Hematopoietic multipotent progenitor cell (in vitro differentiated cells): ENCODE measurements around the gene COL13A1. TPM values are rescaled to one million over a fixed set of nuclear protein-coding genes. Genes with fewer than 3 reads are reported as not detected.

Experiments used
- DNase-seq, 3 donors: peaks; one replicate each; pipeline ENCODE4 v3.0.0-alpha.2; 2011 to 2015; ENCODE audit warnings: low read depth in 2 of 3, low spot score in 2 of 3
- total RNA-seq: library from RNA; depleted of rRNA; stranded (reverse); fragments of >200 nt; gene quantifications from one replicate; pipeline ENCODE4 v1.2.3, GENCODE V29; 2012

Gene COL13A1
- total RNA-seq, 1 donor: under 0.01 TPM

- DNase-seq: peak in 2 of 3 donors; percentile 11 to 38
These were observed 100.2 kb downstream of the COL13A1 start for GRCh38 chr10:69901628-69902505.

GRCh38 chr10:69902835-69903535 is 101.3 kb downstream of the COL13A1 start:
- DNase-seq: no peak

DNA sequence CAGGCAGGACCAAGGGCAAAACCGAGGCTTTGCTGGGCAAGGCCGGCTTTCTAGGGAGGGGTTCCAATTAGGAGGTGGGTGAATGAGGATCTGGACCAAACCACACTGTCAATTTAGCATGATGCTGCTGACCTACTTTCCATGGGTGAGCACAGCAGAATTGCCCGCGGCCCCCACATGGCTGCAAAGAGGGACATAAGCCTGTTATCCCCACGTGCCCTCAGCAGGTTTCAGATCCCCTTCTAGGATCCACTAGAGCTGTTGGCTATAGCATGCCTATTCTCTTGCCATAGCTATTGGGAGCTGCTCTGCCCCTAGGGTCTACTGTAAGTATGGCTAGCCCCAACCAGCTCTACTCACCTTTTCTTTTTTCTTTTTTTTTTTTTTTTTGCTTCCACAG is 102.8 kb downstream of the COL13A1 start:
- DNase-seq: no peak

- DNase-seq: no peak
These were observed 104.7 kb downstream of the COL13A1 start for GRCh38 chr10:69906425-69906824.

DNA sequence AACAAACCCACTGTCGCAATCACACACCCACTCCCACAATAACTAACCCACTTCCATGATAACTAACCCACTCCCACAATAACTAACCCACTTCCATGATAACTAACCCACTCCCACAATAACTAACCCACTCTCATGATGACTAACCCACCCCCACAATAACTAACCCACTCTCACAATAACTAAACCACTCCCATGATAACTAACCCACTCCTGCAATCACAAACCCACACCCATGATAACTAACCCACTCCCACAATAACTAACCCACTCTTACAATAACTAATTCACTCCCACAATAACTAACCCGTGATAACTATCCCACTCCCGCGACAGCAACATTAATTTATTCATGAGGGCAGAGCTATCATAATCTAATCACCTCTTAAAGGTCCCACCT is 105.8 kb downstream of the COL13A1 start:
- DNase-seq: no peak

GRCh38 chr10:69908124-69908523 is 106.4 kb downstream of the COL13A1 start:
- no peak for DNase-seq

- no peak for DNase-seq
These were observed 108.9 kb downstream of the COL13A1 start for GRCh38 chr10:69910561-69910960.

DNA sequence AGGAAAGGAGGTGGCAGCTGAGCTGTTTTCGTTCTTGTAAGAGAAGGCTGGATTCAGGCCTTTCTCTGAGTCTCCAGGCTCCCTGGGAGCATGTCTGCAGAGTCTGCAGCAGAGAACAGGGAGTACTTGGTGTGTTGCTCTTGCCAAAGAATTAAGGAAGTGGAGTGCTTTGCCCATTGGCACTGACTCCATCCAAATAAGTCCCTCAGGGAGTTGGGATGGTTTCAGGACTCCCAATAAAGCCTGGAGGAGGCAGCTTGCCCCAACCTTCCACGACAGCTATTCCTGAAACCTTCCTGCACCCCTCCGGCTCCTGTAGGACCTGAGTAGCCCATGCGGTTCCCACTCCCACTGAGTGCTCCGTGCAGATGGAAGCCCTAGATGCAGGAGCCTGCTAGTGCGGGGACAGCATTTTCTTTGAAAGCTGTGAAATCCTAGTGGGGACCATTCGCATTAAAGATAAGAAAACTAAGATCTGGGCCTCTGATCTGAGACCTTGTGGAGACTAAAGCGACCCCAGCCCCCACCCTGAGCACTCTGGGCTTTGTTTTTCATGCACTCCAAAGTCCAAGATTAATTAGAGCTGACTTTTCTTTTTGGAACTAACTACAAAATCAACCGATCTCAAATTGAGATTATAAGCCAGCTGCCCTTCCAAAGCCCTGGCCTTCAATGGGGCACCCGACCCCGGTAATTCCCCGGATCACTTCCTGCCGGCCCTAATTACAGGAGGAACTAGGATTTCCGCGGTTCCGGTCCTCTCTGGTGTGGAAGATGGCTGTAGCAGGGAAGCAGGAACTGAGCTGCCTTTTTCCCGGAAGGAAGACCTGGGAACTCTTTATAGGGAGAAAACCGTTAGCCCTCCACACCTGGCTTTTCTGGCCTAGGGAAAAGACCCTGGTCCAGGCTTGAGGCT is 110.2 kb downstream of the COL13A1 start:
- DNase-seq: no peak

GRCh38 chr10:69912589-69912988 is 110.9 kb downstream of the COL13A1 start:
- no peak for DNase-seq

- DNase-seq: no peak
These were observed 112.1 kb downstream of the COL13A1 start for GRCh38 chr10:69913606-69914382.

GRCh38 chr10:69914398-69915214 is 112.9 kb downstream of the COL13A1 start:
- peak in 2 of 3 donors; percentile 46 to 72 for DNase-seq

GRCh38 chr10:69915215-69915560 is 113.5 kb downstream of the COL13A1 start:
- no peak for DNase-seq

DNA sequence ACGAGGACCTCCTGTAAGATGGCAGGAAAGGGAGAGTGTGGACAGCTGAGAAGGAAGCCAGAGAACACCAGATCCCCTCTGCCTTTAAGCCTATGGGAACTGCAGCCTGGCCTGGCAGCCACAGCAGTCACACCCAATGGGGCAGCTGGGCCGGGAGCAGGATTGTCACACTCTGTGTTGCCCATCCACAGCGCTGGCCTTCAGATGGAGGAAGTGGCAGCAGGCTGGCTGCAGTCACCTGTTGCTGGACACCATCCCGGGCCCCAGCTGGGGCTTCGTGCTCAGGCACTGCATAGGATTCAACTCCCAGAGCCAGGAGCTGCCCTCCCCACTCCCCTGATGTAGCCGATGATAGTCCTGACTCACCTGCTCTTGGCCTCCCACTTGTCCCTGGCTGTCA is 114.4 kb downstream of the COL13A1 start:
- DNase-seq: no peak

DNA sequence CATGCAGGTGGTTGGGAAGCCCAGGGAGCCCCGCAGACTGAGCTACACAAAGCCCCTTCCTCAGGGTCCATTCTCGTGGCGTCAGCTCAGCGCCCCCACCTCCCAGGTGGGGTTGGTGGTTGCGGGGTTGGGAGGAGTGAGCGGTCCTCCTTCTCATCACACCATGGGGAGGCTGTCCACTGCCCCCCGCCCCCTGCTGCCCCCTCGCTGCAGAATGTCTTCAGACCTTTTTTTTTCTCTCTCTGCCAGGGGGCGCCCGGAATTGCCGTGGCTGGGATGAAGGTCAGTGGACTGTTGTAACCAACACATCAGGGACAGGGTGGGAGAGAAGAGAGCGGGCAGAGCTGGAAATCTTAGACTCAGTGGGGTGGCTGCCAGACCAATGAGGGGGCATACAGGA is 116.3 kb downstream of the COL13A1 start:
- no peak for DNase-seq

DNA sequence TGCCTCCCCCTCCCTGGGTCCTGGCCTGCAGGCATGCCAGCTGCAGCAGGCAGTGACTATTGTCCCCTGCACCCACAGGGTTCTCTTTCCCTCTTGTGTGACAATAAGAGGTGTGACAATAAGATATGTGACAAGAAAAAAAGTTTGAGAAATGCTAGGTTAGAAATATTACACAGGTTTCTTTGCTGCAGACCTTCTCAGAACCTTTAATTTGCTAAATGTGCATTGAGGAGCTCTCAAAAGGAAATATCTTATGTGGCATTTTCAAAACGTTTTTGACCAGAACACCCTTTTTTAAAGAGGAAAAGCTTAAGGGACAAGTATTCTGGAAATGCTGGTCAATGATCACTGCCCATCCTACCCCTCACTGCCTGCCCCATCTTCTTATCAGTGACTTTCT is 117.5 kb downstream of the COL13A1 start:
- DNase-seq: no peak

DNA sequence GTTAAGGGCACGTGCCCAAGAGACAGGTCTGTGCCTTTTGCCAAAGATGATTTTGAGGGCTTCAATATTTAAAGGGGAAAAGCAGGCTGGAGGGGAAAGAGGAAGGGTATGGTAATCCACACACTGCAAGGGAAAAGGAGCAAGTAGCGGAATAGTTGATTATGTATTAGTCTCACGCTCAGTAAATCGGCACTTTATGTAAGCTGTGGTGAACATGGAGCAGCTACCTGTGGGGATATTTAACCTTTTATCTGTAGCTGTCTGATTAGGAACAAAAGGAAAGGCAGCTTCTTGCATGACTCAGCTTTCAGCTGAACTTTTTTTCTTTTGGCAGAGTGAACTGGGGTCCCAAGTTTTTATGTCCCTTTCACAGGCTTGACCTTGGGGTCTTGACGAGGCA is 123.4 kb downstream of the COL13A1 start:
- no peak for DNase-seq

DNA sequence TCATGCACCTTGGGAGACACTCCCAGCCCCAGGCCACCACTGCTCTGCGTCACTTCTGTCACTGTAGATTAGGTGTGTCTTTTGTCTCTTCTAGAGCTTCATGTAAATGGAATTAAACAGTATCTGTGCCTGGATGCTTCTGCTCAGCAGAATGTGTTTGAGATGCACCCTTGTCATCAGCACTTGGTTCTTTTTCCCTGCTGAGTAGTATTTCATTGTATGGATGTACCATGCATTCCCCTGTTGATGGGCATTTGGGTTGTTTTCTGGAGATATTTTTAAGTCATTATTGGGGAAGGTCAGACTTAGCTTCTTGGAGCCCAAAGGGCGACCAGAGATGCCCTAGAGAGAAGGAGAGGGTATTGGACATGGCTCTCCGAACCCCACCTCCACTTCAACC is 126.6 kb downstream of the COL13A1 start:
- no peak for DNase-seq

DNA sequence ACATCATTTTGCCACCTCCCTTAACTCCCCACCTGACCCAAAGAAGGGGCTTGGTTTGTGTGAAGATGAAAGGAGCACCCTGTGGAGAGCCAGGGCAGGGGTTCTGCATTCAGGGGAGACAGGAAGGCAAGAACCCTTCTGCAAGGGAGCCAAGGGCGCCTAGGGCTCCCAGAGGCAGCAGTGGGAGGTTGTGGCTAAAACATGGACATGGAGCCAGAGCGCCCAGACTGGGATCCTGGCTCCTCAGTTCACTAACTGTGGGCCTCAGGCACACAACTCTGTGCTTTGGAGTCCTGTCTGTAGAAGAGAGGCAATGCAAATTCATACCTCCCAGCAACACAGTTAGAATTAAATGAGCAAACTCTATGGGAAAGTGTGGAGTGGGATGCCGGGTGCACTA is 127.9 kb downstream of the COL13A1 start:
- no peak for DNase-seq

DNA sequence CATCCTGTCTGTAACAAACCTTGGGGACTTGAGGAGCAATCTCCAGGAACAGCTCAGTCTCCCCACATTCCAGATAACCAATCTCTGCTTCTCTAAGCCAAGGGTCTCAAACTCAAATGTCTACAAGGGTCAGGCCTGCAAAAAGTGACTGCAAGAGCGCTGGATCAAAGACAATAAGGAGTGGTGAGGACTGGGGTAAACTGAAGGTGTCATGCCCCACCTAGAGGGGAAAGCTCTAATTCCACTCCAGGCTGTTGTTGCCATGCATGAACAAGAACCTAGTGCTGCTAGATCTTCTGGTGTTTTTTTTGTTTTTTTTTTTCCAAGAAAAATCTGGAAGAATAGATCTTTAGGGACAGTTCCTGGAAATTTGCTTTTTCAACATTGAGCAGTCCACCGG is 133.1 kb downstream of the COL13A1 start:
- no peak for DNase-seq
